Measurements from ENCODE around the gene TAMALIN.

TAMALIN gene

GRCh38 chr12:52060498-52061177 lies 53.9 kb downstream of the TAMALIN start:
- TF ChIP-seq YY1 (IDR thresholded peaks at IDR 0.05; ENCODE audit: low read depth) (no peak), CREB1 (IDR thresholded peaks at IDR 0.05; ENCODE audit: low read depth) (no peak), EP300 (IDR thresholded peaks at IDR 0.05; ENCODE audit: borderline replicate concordance) (no peak)

- TF ChIP-seq RAD21 (IDR thresholded peaks at IDR 0.05; ENCODE audit: low read depth) = no peak
- no peak for TF ChIP-seq CREB1 (IDR thresholded peaks at IDR 0.05; ENCODE audit: low read depth)
- TF ChIP-seq NFIC (IDR thresholded peaks at IDR 0.05) = no peak
- no peak for TF ChIP-seq TEAD4 (IDR thresholded peaks at IDR 0.05)
- TF ChIP-seq USF1 (IDR thresholded peaks at IDR 0.05) = no peak
- TF ChIP-seq TAF1 (IDR thresholded peaks at IDR 0.05; ENCODE audit: low read depth) = no peak
- no peak for TF ChIP-seq TCF12 (IDR thresholded peaks at IDR 0.05; ENCODE audit: low read depth)
- TF ChIP-seq ZBTB7A (IDR thresholded peaks at IDR 0.05; ENCODE audit: low read depth) = no peak
- no peak for TF ChIP-seq EP300 (IDR thresholded peaks at IDR 0.05; ENCODE audit: borderline replicate concordance)
- no peak for TF ChIP-seq REST (IDR thresholded peaks at IDR 0.05; ENCODE audit: low read depth)
- no peak for TF ChIP-seq CEBPB (IDR thresholded peaks at IDR 0.05)
- TF ChIP-seq YY1 (IDR thresholded peaks at IDR 0.05; ENCODE audit: low read depth) = no peak
- TF ChIP-seq FOXM1 (IDR thresholded peaks at IDR 0.05; ENCODE audit: borderline replicate concordance, low read depth) = no peak
- no peak for TF ChIP-seq MAX (IDR thresholded peaks at IDR 0.05)
Observed at GRCh38 chr12:52061470-52062166, 54.9 kb downstream of the TAMALIN start.

- TF ChIP-seq FOXM1 (IDR thresholded peaks at IDR 0.05; ENCODE audit: borderline replicate concordance, low read depth) = no peak
- no peak for TF ChIP-seq REST (IDR thresholded peaks at IDR 0.05; ENCODE audit: low read depth)
- no peak for TF ChIP-seq RAD21 (IDR thresholded peaks at IDR 0.05; ENCODE audit: low read depth)
- no peak for TF ChIP-seq TEAD4 (IDR thresholded peaks at IDR 0.05)
- TF ChIP-seq EGR1 (IDR thresholded peaks at IDR 0.05) = no peak
- TF ChIP-seq TAF1 (IDR thresholded peaks at IDR 0.05; ENCODE audit: low read depth) = no peak
- TF ChIP-seq MAX (IDR thresholded peaks at IDR 0.05) = no peak
Observed at GRCh38 chr12:52062167-52063081, 55.7 kb downstream of the TAMALIN start.

- peak; percentile 26; the same call in 1 of the 2 replicates for TF ChIP-seq TCF12 (IDR thresholded peaks at IDR 0.05; ENCODE audit: low read depth)
- no peak for TF ChIP-seq ZBTB7A (IDR thresholded peaks at IDR 0.05; ENCODE audit: low read depth)
- TF ChIP-seq YY1 (IDR thresholded peaks at IDR 0.05; ENCODE audit: low read depth) = no peak
- TF ChIP-seq NFIC (IDR thresholded peaks at IDR 0.05) = peak; percentile 12; the same call in 1 of the 2 replicates
Observed at GRCh38 chr12:52063082-52063924, 56.6 kb downstream of the TAMALIN start.

GRCh38 chr12:52063981-52064649 lies 57.4 kb downstream of the TAMALIN start:
- TF ChIP-seq ZBTB7A (IDR thresholded peaks at IDR 0.05; ENCODE audit: low read depth) = no peak
- TF ChIP-seq NFIC (IDR thresholded peaks at IDR 0.05) = no peak
